ENCODE results near the gene ALDH7A1. TPM values are rescaled to one million over a fixed set of nuclear protein-coding genes. Genes with fewer than 3 reads are reported as not detected.
A peak's percentile ranks its signal among the peaks of the same experiment; 100 is the strongest.

ALDH7A1 gene
- total and polyA plus RNA-seq, 10 donors, result 8.0 to 18.3 (median 12.5) TPM

GRCh38 chr5:126525630-126526245 lies 69.3 kb downstream of the ALDH7A1 start:
- H3K4me1 ChIP-seq, result peaks cover 0 to 23% (median 4%) of the 10 kb centered on the region in 6 donors
- TF ChIP-seq POLR2AphosphoS5 (IDR thresholded peaks at IDR 0.05) (peak in 1 of 3 donors; percentile 56), CTCF (IDR thresholded peaks at IDR 0.05 in 8 of 11, conservative IDR thresholded peaks at IDR 0.05 in 3 of 11) (no peak)
- peak overlapping the region in 7 of 8 donors; percentile 6 to 77 (median 60) for H3K27ac ChIP-seq
- no peaks in the 10 kb centered on the region for H3K36me3 ChIP-seq
- WGBS, 5 donors, result 28 to 47% (median 35%) methylated on average over 5 of the region's 5 CpGs
- intact Hi-C loops (cut with DNase I; ENCODE audit: low total_unique reads), result no loop called here
- no peak overlapping the region for H3K4me3 ChIP-seq
- no peak for DNase-seq
- H3K27me3 ChIP-seq (replicated peaks in 1 of 7), result no peaks in the 10 kb centered on the region
- H3K9me3 ChIP-seq, result peaks cover 0 to 17% (median 0%) of the 10 kb centered on the region in 8 donors

- no peaks in the 10 kb centered on the region for H3K27me3 ChIP-seq (replicated peaks in 1 of 7)
- 72 to 84% (median 78%) methylated on average over 8 of the region's 8 CpGs for WGBS, 5 donors
These were observed 71.1 kb downstream of the ALDH7A1 start for GRCh38 chr5:126523818-126524510.

GRCh38 chr5:126521130-126521529 lies 73.9 kb downstream of the ALDH7A1 start:
- H3K4me3 ChIP-seq, result no peak overlapping the region
- H3K27me3 ChIP-seq (replicated peaks in 1 of 7), result no peaks in the 10 kb centered on the region
- no peaks in the 10 kb centered on the region for H3K36me3 ChIP-seq
- no peak for TF ChIP-seq POLR2A (IDR thresholded peaks at IDR 0.05)
- no peak for TF ChIP-seq CTCF (IDR thresholded peaks at IDR 0.05 in 8 of 11, conservative IDR thresholded peaks at IDR 0.05 in 3 of 11)
- no peak for TF ChIP-seq POLR2AphosphoS5 (IDR thresholded peaks at IDR 0.05)
- H3K4me1 ChIP-seq, result peaks cover 0 to 38% (median 5%) of the 10 kb centered on the region in 6 donors
- H3K9me3 ChIP-seq, result peaks cover 0 to 5% (median 0%) of the 10 kb centered on the region in 8 donors
- intact Hi-C loops (cut with DNase I; ENCODE audit: low total_unique reads), result no loop called here
- H3K27ac ChIP-seq, result no peak overlapping the region
- no peak for DNase-seq

More at GRCh38 chr5:126523818-126524510, 71.1 kb downstream of the ALDH7A1 start:
- H3K9me3 ChIP-seq, result peaks cover 0 to 17% (median 0%) of the 10 kb centered on the region in 8 donors
- intact Hi-C loops (cut with DNase I; ENCODE audit: low total_unique reads), result no loop called here
- TF ChIP-seq CTCF (IDR thresholded peaks at IDR 0.05 in 8 of 11, conservative IDR thresholded peaks at IDR 0.05 in 3 of 11) (no peak), POLR2A (IDR thresholded peaks at IDR 0.05) (no peak), POLR2AphosphoS5 (IDR thresholded peaks at IDR 0.05) (no peak)
- peaks cover 0 to 38% (median 5%) of the 10 kb centered on the region in 6 donors for H3K4me1 ChIP-seq
- peak overlapping the region in 5 of 8 donors; percentile 4 to 71 (median 51) for H3K27ac ChIP-seq
- H3K36me3 ChIP-seq, result no peaks in the 10 kb centered on the region
- H3K4me3 ChIP-seq, result no peak overlapping the region
- no peak for DNase-seq

GRCh38 chr5:126520593-126520953 lies 74.4 kb downstream of the ALDH7A1 start:
- H3K36me3 ChIP-seq, result no peaks in the 10 kb centered on the region
- H3K27me3 ChIP-seq (replicated peaks in 1 of 7), result no peaks in the 10 kb centered on the region
- peak overlapping the region in 4 of 8 donors; percentile 59 to 70 (median 66) for H3K27ac ChIP-seq
- peaks cover 0 to 33% (median 5%) of the 10 kb centered on the region in 6 donors for H3K4me1 ChIP-seq
- H3K4me3 ChIP-seq, result no peak overlapping the region
- TF ChIP-seq CTCF (IDR thresholded peaks at IDR 0.05 in 8 of 11, conservative IDR thresholded peaks at IDR 0.05 in 3 of 11) (no peak), POLR2A (IDR thresholded peaks at IDR 0.05) (no peak), POLR2AphosphoS5 (IDR thresholded peaks at IDR 0.05) (no peak)
- intact Hi-C loops (cut with DNase I; ENCODE audit: low total_unique reads), result no loop called here
- DNase-seq, result no peak
- H3K9me3 ChIP-seq, result no peaks in the 10 kb centered on the region

Data from spleen (tissue), 11 donors.